ENCODE measurements around the gene GSE1. TPM values are rescaled to one million over a fixed set of nuclear protein-coding genes. Genes with fewer than 3 reads are reported as not detected.

Gene GSE1
- total and polyA plus RNA-seq, 9 of the 15 experiments (the other 6 are each of a cell fraction or from before 2014, with no cell fraction given): 12.2 to 244 (median 57.9) TPM

GRCh38 chr16:85650844-85651628 is 37.9 kb downstream of the GSE1 start:
- no TSS peak for BruUV-seq (replicated peaks)
- in situ Hi-C loops (cut with MboI): no loop called here
- H4K20me1 ChIP-seq (replicated peaks; ENCODE audit: control insufficient read depth, insufficient read depth, low read length): peaks cover 48% of the 10 kb centered on the region

More at GRCh38 chr16:85650844-85651628, 37.9 kb downstream of the GSE1 start:
- Histone ChIP-seq H3K4me3 (no peak overlapping the region), H3K27ac (ENCODE audit: extremely low read depth, low read depth, low read length) (no peak overlapping the region), H3K27me3 (ENCODE audit: control insufficient read depth in 2 of 2, insufficient read depth in 2 of 2, low read length in 2 of 2) (no peaks in the 10 kb centered on the region), H3K4me1 (replicated peaks in 1 of 2; ENCODE audit: control insufficient read depth in 2 of 2, insufficient read depth in 2 of 2, low read length in 2 of 2) (peaks cover 9 to 90% of the 10 kb centered on the region in 2 experiments; a peak in 4 of 5 replicates), H3K36me3 (ENCODE audit: control insufficient read depth, insufficient read depth, low read length) (peaks cover 94% of the 10 kb centered on the region; the same call in 2 of the 3 replicates), H2AFZ (ENCODE audit: low read depth, low read length) (no peak overlapping the region), H3K9me3 (replicated peaks; ENCODE audit: control insufficient read depth, insufficient read depth, low read depth, low read length) (no peaks in the 10 kb centered on the region), H3K9me1 (ENCODE audit: control insufficient read depth, insufficient read depth, low read length) (peaks cover 14% of the 10 kb centered on the region), H3K9ac (ENCODE audit: insufficient read depth in 1 of 2, low read depth in 2 of 2, low read length in 2 of 2) (peak overlapping the region in 1 of 2 experiments; percentile 24; a peak in 1 of 4 replicates), H3K79me2 (ENCODE audit: control insufficient read depth, insufficient read depth, low read length) (peaks cover 81% of the 10 kb centered on the region), H3K4me2 (ENCODE audit: insufficient read depth, low read length) (no peak overlapping the region)
- 92% methylated on average over 21 of the region's 42 CpGs for WGBS (ENCODE audit: insufficient coverage, low coverage, missing lambda C conversion rate)
- DNase-seq (ENCODE audit: extremely low read depth in 1 of 4, low spot score in 3 of 4) (no peak), ATAC-seq (no peak), FAIRE-seq (no peak)
- ChIA-PET POLR2A (interaction anchor here (0.6 to 1.3 kb wide), 5 partner anchors 13 to 222 kb away, joined by 3 to 7 read pairs (median 3); no protein-coding TSS in a partner anchor), CTCF (ENCODE audit: low intra/inter-chr PET ratio) (no interaction called here)
- TF ChIP-seq IFI16 (CRISPR knock-in tag; IDR thresholded peaks at IDR 0.05) (no peak), RBM22 (IDR thresholded peaks at IDR 0.05; ENCODE audit: low read depth, low read length, poor library complexity, severe bottlenecking) (peak; percentile 85), CBFA2T2 (conservative IDR thresholded peaks at IDR 0.05) (no peak), NFE2 (IDR thresholded peaks at IDR 0.05; ENCODE audit: low read depth) (no peak), PCBP1 (IDR thresholded peaks at IDR 0.05; ENCODE audit: low read depth, low read length, poor library complexity, severe bottlenecking) (peak; percentile 17), KDM1A (IDR thresholded peaks at IDR 0.05) (peak in 1 of 2 experiments; percentile 77; a peak in 2 of 4 replicates), NCOA1 (IDR thresholded peaks at IDR 0.05; ENCODE audit: low read depth) (no peak), POLR2G (IDR thresholded peaks at IDR 0.05; ENCODE audit: low read depth, low read length) (peak; percentile 62; the same call in 1 of the 2 replicates), VEZF1 (CRISPR knock-in tag; IDR thresholded peaks at IDR 0.05) (peak; percentile 36; the same call in 1 of the 2 replicates), USF1 (CRISPR knock-in tag; IDR thresholded peaks at IDR 0.05) (no peak), U2AF2 (optimal IDR thresholded peaks at IDR 0.05; ENCODE audit: low read depth, low read length) (no peak), ZNF79 (CRISPR knock-in tag; IDR thresholded peaks at IDR 0.05; ENCODE audit: low read depth) (no peak), FOXP1 (CRISPR knock-in tag; IDR thresholded peaks at IDR 0.05) (no peak), NFIC (IDR thresholded peaks at IDR 0.05) (peak; percentile 64), ZSCAN29 (IDR thresholded peaks at IDR 0.05) (no peak), STAT5B (CRISPR knock-in tag; IDR thresholded peaks at IDR 0.05) (no peak)
- intact Hi-C loops (cut with micrococcal nuclease): no loop called here
